Stimulated activated CD4-positive, alpha-beta T cell treated with anti-CD3 and anti-CD28 coated beads, Interleukin-1b, Interleukin-23, amount 100 ng/mL, for 1 hour (primary cell): ENCODE data around the gene LYPD5.
"Not testable (repeated sequence)": the region's sequence is repeated elsewhere in the genome, so short reads cannot be mapped to it uniquely, and the experiment has no call there.

Experiments used
- DNase-seq, 2 donors: peaks; one replicate each; pipeline ENCODE4 v3.0.0-alpha.2; 2020; ENCODE audit warnings: low read depth in 2 of 2

The LYPD5 gene

DNA sequence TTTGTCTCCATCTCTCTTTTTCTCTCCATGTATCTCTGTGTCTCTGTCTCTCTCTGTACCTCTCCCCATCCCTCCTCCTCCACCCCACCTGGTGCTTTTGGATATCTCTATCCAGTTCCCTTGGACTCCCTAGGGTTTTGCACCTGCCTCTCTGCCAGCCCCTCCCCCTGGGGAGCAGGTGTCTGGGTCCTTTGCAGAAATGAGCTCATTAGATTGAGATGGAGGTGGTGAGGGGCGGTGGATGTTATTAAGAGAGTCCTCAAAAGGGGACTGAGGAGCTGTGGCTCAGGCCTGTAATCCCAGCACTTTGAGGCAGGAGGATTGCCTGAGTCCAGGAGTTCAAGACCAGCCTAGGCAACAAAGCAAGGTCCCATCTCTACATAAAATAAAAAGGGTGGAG is 23.6 kb downstream of the LYPD5 start:
- DNase-seq, result no peak

DNA sequence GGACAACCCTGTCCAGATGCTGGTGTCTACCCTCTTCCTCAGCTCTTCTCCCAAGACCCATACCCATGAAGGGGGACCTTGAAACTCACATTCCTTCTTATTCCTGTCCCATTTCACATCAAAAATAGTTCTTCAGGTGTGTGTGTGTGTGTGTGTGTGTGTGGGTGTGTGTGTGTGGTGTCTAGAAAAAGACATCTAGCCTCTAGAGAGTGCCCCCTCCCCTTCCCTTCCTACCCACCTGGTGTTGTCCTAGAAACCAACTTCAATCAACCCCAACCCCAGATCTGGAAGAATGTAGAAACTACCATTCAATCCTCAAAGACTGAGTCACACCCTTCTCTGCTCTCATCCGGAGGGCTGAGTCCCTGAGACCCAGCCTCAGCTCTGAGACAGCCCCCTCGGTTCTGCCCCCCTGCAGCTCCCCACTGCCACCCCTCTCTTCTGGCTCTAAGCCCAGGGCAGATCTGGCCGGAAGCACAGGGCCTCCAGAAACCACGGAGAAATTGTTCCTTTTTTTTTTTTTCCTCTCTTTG is 25.0 kb downstream of the LYPD5 start:
- DNase-seq, result no peak

DNA sequence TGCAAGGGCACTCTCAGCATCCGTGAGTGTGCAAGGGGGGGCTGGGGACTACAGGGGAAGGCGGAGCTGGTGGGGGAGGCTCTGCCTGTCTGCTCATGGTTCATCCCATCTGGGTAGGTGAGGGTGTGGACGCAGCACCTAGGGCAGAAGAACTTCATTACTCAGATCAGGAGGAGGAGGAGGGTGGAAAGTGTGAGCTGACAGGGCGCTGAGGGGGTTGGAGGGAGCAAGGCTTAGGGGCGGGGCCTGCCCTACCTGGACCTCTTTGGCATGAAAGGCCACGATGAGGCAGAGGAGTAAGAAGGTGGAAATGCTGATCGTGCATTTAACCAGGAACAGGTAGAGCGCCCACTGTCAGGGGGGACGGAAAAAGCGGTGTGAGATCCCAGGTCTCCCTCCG is 26.0 kb downstream of the LYPD5 start:
- peak in 1 of 2 donors; percentile 45 for DNase-seq

DNA sequence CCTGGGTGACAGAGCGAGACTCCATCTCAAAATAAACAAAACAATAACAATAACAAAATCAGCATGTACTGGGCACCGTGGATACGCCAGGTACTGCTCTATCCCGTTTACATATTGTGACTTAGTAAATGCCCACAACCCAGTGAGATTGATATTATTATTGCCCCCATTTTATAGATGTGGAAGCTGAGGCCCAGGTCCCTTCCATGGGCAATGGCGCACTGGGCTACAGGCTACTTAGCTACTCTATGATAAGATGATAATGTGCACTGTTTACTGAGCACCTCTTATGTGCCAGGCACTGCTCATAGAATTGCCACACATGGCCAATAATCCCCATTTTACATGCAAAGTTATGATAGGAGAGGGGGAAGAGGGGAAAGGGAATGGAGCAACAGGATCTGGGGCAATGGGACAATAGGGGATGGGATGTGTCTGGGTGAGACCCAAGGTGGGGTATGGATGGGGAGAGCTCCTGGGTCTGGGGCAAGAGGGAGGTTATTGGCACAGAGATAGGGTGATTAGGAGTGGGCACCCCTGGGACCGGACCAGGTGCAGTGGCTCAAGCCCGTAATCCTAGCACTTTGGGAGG is 26.9 kb downstream of the LYPD5 start:
- DNase-seq, result no peak

DNA sequence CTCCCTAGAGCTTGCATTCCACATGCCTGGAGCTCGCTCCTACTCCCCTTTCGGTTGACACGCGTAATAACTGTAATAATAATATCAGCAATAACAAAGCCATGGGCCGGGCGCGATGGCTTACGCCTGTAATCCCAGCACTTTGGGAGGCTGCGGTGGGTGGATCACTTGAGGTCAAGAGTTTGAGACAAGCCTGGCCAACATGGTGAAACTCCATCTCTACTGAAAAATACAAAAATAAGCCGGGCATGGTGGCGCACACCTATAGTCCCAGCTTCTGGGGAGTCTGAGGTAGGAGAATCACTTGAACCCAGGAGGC is 27.3 kb downstream of the LYPD5 start:
- not testable (repeated sequence) for DNase-seq

DNA sequence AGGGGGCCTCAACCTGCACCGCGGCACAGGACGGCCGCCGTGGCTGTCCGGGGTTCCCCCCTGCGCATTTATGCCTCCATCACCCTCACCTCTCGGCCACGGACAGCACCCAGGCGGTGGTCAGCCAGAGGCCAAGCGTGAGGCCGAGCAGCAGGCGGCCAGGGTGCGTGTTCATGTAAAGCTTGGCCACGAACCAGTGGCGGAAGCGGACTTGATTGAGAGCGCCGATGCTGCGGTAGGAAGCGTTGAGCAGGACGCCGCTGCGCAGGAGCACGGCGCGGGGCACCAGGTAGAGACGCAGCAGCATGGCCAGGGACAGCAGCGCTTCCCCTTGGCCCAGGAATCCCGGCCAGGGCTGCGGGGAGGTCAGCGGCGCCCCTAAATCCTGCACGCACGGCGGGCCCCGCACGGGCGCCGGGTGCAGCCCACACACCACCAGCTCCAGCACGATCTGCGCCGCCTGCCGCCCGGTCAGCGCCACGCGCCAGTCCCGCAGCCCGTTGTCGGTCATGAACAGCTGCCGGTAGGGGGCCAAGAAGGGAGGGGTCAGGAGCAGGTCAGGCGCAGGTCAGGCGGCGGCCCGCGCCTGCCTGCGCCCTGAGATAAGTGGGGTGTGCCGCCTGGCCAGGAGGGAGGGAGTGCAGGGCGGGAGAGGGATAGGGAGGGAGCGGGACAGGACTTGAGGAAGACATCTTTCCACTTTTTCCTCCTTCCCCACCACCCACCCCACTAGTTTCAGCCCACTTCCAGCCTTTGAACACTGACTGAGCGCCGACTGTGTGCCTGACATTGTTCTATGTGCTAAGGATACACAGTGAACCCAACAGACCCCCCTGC is 27.9 kb downstream of the LYPD5 start:
- DNase-seq, result no peak

DNA sequence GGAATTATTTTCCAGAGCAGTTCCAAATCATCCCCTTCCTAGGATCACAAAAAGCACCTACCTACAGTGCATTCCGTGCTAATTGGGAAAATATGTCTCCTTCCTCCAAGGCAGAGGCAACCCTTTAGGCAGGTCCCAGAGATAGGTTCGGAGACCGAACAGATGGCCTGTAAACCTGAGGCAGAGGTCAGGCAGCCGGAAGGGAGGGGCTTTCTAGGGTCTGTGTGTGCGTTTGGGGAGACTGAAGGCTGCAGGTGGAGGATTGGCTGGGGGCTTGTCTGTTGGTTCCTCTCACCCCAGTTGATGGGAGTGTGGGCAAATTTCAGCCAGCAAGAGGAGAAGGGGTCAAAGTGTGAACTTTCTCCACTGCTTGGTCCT is 28.5 kb downstream of the LYPD5 start:
- no peak for DNase-seq

DNA sequence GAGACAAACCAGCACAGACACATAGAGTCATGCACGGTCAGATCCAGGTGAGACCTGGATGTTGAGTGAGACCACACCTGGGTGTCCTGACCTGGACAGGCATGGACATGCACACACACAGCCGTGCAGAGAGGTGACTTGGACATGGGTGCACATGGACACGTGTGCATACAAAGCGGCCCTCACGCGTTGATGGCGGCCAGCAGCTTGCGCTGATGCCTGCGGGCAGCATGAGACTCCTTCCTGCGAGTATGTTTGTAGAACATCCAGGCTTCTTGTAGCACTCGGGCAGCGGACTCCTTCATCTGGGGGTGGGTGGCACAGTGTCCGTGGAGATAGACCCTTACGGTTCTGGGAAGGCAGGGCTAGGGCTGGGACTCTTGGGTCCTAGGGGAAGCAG is 33.0 kb downstream of the LYPD5 start:
- DNase-seq, result no peak

DNA sequence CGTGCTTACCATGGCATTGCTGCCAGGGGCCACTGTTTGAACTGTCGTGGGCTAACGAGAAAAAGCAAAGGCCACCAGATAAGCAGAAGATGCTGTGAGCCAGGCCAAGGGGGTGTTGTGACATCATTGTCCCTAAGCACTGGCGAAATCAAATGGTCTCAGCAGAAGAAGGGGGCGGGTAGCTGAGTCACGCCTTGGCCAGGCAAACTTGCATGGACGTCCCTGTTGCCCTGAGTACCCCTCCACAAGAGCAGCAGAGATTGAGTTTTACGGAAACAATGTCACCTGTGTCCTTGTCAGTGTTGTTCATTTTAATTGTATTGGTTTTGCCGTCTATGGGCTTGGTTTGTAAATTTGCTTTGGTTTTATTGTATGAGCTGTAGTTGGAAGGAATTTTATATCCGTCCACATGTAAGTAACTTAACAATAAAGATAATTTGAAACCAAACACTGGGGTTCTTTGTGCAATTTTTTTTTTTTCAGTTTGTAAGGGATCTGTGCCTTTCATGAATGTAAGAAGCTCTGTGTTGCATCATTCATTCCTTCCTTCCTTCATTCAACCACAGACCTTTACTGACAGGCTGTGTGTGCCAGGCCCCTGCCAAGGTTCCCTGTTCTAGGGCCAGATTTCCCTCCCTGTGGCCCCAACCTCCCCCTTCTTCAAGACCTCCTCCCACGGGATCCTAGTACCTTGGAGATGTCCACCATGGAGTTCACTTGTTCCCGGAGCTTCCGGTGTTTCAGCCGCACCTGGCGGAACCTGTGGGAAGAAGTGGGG is 33.8 kb downstream of the LYPD5 start:
- no peak for DNase-seq

DNA sequence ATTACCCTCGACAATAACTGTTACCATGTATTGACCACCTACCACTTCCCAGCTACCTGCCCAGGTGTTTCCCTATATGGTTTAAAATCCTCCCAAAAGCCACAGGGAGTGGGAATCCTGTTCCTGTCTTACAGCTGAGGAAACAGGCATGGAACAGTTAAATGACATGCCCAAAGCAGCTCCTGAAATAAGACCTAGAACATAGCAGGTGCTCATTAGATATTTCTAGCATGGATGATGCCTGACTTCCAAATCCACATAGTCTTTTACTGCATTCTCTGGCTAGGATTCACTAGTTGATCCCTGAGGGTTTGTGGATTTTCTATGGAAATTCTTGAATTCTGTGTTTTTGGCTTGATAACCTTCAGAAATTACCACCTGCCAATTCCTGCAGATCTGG is 34.4 kb downstream of the LYPD5 start:
- DNase-seq, result no peak

DNA sequence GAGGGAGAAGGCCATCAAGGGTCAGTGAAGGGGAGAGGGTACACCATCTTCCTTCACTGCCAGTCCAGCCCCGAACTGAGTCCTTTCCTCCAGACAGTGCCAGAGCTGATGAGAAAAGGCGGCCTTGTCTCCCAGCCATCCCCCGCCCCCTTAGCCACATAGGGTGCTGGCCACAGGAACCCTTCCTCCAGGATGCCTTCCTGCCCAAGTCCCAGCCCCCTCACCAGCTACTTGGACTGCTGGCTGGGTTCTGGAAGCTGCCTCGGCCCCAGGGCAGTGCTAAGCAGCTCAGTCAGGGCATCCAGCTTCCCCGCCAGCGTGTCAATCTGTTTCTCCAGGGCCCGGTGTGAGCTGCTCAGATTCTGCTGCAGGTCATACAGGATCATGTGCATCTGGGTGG is 34.9 kb downstream of the LYPD5 start:
- no peak for DNase-seq

DNA sequence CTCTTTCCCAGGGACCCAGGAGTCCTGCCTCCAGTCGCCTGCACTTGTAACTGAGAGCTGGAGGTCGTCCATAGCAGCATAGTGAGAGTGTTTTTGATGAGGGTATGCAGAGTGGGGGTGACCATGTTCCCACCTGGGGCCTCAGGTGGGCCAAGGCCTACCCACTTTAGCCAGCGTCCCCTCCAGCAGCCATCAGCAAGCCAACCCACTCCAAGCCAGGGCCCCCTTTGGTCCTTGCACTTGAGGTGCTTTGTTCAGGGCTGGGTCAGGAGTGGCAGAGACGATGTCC is 35.5 kb downstream of the LYPD5 start:
- no peak for DNase-seq

DNA sequence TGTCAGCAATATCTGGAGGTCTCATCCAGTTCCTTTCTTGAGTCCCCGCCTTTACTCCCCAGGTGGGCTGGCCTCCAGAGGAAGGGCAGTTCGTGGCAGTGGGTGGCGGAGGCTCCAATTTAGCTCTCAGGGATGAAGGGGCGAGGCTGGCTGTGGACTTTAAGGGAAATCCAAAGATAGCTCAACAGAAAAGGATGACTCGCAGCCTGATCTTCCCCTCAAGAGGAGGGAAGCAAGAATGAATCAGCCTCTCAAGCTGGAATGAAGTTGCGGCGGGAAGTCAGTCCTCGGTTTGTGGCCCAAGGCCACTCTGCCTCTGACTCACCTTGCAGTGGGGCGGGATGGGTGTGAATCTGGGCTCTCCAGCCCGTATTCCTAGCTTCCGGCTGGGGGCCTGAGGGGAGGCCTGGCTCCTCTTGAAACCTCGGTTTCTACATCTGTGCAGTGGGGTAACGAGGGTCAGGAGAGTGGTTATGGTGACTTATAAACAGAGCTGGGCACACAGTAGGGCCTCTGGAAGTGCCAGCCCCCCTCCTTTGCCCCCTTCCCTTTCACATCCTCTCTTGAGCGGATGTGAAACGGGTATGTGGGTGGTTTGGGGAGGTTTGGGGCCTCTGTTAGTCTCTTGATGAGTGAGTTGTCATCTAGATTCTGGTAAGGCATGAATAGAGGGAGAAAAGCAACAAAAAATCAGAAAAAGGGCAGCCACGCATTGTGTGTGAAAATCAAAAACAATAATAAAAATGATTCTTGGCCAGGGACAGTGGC is 37.0 kb downstream of the LYPD5 start:
- DNase-seq, result peak in 1 of 2 donors; percentile 57

DNA sequence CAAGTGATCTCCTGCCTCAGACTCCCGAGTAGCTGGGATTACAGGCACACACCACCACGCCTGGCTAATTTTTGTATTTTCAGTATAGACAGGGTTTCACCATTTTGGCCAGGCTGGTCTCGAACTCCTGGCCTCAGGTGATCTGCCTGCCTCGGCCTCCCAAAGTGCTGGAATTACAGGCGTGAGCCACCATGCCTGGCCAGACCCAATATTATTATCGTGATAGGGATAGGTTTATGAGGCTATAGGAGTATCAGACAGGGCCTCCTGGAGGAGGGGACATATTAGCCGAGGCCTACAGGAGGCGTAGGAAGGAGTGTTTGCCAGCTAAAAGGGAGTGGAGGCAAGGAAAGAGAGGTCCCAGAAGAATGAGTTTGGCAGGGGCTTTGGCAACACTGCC is 37.6 kb downstream of the LYPD5 start:
- DNase-seq, result not testable (repeated sequence)

DNA sequence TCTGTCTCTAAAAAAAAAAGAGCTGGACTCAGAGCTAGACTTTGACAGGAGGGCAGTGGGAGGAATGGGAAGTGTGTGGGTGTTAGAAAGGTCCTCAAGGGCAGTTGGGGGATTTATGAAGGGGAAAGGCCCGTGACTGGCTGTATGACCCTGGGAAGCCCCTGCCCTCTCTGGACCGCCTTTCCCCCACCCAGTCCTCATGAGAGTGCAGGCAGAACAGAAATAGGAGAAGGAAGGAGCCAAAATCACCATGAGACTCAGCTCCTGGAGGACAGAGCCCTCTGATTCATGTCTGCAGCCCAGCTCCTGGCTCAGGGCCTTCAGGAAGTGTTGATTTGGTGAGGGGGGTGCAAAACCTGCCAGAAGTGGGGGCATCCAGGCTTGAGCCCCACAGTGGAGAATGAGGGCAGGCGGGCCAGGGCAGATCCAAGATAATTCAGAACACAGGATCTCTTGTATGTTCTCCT is 38.7 kb downstream of the LYPD5 start:
- DNase-seq, result no peak

DNA sequence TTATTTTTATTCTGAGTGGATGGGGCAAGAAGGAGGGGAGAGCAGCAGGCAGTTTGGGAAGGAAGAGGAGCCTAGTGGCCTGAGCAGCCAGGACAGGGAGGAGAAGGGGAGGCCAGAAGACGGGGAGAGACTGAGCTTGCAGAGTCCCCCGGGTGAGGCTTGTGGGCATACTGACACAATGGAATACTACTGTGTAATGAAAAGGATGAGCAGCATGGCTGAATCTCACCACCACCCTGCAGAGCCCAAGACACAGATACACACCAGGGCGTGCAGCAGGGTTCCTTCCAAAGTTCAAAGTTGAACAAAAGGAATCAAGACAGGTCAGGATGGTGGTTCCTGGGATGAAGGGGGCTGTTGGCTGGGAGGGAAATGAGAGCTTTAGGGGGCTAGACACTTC is 39.4 kb downstream of the LYPD5 start:
- DNase-seq, result no peak

DNA sequence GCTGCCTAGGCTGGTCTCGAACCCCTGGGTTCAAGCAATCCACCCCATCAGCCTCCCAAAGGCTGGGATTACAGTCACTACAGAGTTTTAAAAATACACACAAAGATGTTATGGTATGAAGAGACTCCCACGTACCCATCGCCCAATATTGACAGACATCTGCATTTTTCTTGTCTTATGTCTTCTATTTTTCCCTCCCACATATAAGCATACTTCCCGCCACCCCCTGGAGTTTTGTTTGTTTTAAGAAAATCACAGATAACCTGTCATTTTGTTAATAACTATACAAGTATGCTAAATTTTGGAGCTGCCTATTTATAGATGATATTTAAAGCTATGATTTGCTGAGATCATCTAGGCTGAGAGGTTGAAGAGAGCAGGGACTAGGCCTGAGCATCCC is 41.3 kb downstream of the LYPD5 start:
- DNase-seq, result no peak

DNA sequence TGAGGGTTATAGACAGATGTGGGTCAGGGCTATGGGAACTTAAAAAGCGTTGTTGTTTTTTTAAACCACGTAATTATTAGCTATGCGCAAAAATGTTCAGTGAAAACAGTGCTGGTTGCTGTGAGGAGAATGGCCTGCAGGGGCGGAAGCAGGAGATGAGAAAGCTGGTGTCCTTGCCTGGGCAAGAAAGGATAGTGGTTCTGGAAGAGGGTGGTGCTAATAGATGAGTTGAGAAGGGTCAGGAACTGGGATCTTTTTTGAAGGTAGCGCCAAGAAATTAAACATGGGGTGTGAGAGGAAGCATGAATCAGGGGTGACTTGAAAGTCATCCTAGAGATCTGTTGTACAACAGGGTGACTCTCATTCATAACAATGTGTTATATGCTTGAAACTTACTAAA is 42.7 kb downstream of the LYPD5 start:
- DNase-seq, result no peak

DNA sequence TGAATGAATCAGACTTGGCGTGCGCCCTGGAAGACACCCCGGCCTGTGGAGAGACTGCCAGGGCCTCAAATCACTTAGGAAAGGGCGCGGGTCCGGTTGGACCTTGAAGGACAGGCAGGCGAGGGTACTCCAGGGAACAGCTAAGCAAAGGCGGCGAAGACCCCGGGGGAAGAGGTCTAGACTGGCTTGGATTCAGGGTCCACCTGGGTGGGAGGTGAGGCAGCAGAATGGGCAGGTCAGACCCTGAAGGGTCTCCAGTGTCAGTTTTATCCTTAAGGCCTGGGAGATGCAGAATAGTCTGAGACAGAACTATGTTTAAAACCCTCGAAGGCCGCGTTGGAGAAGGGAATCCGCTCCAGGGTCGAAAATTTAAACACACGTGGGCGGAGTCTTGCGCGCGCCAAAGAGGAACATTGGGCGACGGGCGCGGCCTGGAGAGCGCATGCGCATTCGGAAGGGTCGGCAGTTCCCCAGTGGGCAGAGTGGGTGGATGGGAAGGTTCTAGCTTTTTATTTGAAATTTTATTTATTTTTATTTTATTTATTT is 46.9 kb downstream of the LYPD5 start:
- peak in 1 of 2 donors; percentile 60 for DNase-seq

DNA sequence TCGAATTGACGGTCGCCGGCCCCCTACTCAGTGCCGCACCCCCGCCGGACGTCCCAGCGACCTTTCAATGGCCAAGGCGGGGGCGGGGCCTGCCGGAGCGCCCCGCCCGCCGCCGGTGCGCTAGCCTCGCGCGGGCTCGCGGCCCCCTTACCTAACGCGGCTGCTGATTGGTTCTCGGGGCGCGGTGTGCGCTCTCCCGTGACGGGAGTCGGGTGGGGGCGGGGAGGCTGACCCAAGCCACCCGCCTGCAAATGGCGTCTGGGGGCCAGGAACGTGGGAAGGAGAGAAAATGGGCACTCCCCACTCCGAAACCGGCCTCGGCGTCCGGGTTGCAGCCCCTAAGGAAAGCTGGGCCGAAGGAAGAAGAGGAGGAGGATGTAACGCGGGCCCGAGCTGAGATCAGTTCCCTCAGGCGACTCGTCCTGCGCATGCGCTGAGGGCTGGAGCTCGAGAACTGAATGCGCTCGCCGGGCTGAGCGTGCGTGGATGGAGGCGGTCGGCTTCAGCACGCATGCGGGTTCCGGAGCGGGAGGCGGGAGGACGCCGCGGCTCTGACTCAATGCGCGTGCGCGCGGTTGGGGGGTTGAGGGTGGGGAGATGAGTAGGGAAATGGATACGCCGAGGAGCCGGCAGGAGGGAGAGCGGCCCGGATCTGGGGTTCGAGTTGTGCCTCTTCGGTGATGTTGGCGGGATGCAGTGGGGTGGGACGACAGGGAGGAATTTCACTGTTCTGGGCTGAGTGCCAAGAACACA is 47.6 kb downstream of the LYPD5 start, which contains the start of gene SMG9:
Gene SMG9 (minus strand): TSS at position 460 of the 753 bp plus-strand sequence. CDS start 4,221 bp downstream, outside the sequence.
- DNase-seq, result peak; percentile 92 to 97

DNA sequence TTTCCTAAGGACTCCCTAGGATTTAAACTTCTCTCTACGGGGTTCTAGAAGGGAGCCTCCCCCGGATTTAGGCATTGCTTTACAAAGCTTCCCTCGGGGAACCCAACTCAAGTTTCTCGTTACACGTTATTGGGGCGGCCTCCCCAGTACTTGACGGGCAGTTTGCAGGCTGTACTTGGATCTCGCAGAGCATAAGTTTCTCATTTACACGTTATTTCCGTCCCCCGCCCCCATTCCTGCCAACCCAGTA is 48.1 kb downstream of the LYPD5 start:
- DNase-seq, result no peak
